WI38 (cell line): ENCODE measurements around the gene ARMC10.
"Not testable (repeated sequence)": the region's sequence is repeated elsewhere in the genome, so short reads cannot be mapped to it uniquely, and the experiment has no call there.

Experiments
- H3K4me3 ChIP-seq: 2 replicates; pipeline ENCODE4 v1.5.1; 2011; ENCODE audit warnings: low read depth, mild to moderate bottlenecking, control low read depth, low read length
- CTCF ChIP-seq: IDR thresholded peaks from 2 replicates; pipeline ENCODE4 v1.5.1; 2012; ENCODE audit warnings: low read depth, mild to moderate bottlenecking, control low read depth, low read length

Gene ARMC10

GRCh38 chr7:103100348-103100747 lies 25.4 kb downstream of the ARMC10 start:
- no peak for TF ChIP-seq CTCF
- H3K4me3 ChIP-seq = no peak overlapping the region

GRCh38 chr7:103101543-103101942 lies 26.6 kb downstream of the ARMC10 start:
- TF ChIP-seq CTCF = no peak
- H3K4me3 ChIP-seq = no peak overlapping the region

GRCh38 chr7:103106005-103106702 lies 31.2 kb downstream of the ARMC10 start:
- H3K4me3 ChIP-seq = no peak overlapping the region
- TF ChIP-seq CTCF = no peak

- not testable (repeated sequence) for H3K4me3 ChIP-seq
Observed at GRCh38 chr7:103106703-103107070, 31.7 kb downstream of the ARMC10 start.

GRCh38 chr7:103113164-103113563 lies 38.2 kb downstream of the ARMC10 start:
- TF ChIP-seq CTCF = no peak
- no peak overlapping the region for H3K4me3 ChIP-seq

GRCh38 chr7:103114576-103115008 lies 39.7 kb downstream of the ARMC10 start:
- no peak for TF ChIP-seq CTCF
- no peak overlapping the region for H3K4me3 ChIP-seq

- H3K4me3 ChIP-seq = no peak overlapping the region
- TF ChIP-seq CTCF = no peak
Observed at GRCh38 chr7:103115771-103116170, 40.8 kb downstream of the ARMC10 start.

GRCh38 chr7:103116511-103116910 lies 41.6 kb downstream of the ARMC10 start:
- TF ChIP-seq CTCF = no peak

More at GRCh38 chr7:103116511-103116910, 41.6 kb downstream of the ARMC10 start:
- H3K4me3 ChIP-seq = no peak overlapping the region
